Middle frontal gyrus (tissue), 1 donor: Measurements from ENCODE around the gene HCLS1.

Experiments used
- DNase-seq: peaks from one replicate; pipeline ENCODE4 v3.0.0-alpha.2; 2015; ENCODE audit warnings: low spot score; ENCODE audit errors: extremely low spot score

The HCLS1 gene

GRCh38 chr3:121658716-121659435 lies 1.8 kb downstream of the HCLS1 start:
- no peak for DNase-seq

- DNase-seq: no peak
These were observed 6.0 kb downstream of the HCLS1 start for GRCh38 chr3:121654493-121655385.

- no peak for DNase-seq
These were observed 9.0 kb downstream of the HCLS1 start for GRCh38 chr3:121651684-121652083.

GRCh38 chr3:121649645-121650044 lies 11.1 kb downstream of the HCLS1 start:
- DNase-seq: no peak

- DNase-seq: no peak
These were observed 12.3 kb downstream of the HCLS1 start for GRCh38 chr3:121648219-121648958.

GRCh38 chr3:121645054-121645453 lies 15.6 kb downstream of the HCLS1 start:
- DNase-seq: no peak

- DNase-seq: no peak
These were observed 17.9 kb downstream of the HCLS1 start for GRCh38 chr3:121642601-121643314.

- no peak for DNase-seq
These were observed 19.6 kb downstream of the HCLS1 start for GRCh38 chr3:121641127-121641526.

GRCh38 chr3:121637922-121638321 lies 22.8 kb downstream of the HCLS1 start:
- no peak for DNase-seq

GRCh38 chr3:121630355-121630754 lies 30.3 kb downstream of the HCLS1 start:
- DNase-seq: no peak

- no peak for DNase-seq
These were observed 31.1 kb downstream of the HCLS1 start for GRCh38 chr3:121629601-121630000.

- DNase-seq: no peak
These were observed 33.1 kb downstream of the HCLS1 start for GRCh38 chr3:121627622-121628021.

- DNase-seq: no peak
These were observed 33.5 kb downstream of the HCLS1 start for GRCh38 chr3:121627211-121627610.

GRCh38 chr3:121626495-121626894 lies 34.2 kb downstream of the HCLS1 start:
- DNase-seq: no peak

- DNase-seq: no peak
These were observed 36.4 kb downstream of the HCLS1 start for GRCh38 chr3:121624147-121624899.

- DNase-seq: no peak
These were observed 39.2 kb downstream of the HCLS1 start for GRCh38 chr3:121621491-121621890.

GRCh38 chr3:121619691-121620090 lies 41.0 kb downstream of the HCLS1 start:
- DNase-seq: no peak

GRCh38 chr3:121606106-121606505 lies 54.6 kb downstream of the HCLS1 start:
- DNase-seq: no peak

GRCh38 chr3:121604759-121605158 lies 55.9 kb downstream of the HCLS1 start:
- no peak for DNase-seq

GRCh38 chr3:121601212-121601812 lies 59.4 kb downstream of the HCLS1 start:
- no peak for DNase-seq
